GM04504 (cell line): ENCODE measurements around the gene PAXX.

ENCODE experiments used
- DNase-seq: peaks from one replicate; pipeline ENCODE4 v3.0.0-alpha.2; 2012; ENCODE audit warnings: low read depth

PAXX gene

DNA sequence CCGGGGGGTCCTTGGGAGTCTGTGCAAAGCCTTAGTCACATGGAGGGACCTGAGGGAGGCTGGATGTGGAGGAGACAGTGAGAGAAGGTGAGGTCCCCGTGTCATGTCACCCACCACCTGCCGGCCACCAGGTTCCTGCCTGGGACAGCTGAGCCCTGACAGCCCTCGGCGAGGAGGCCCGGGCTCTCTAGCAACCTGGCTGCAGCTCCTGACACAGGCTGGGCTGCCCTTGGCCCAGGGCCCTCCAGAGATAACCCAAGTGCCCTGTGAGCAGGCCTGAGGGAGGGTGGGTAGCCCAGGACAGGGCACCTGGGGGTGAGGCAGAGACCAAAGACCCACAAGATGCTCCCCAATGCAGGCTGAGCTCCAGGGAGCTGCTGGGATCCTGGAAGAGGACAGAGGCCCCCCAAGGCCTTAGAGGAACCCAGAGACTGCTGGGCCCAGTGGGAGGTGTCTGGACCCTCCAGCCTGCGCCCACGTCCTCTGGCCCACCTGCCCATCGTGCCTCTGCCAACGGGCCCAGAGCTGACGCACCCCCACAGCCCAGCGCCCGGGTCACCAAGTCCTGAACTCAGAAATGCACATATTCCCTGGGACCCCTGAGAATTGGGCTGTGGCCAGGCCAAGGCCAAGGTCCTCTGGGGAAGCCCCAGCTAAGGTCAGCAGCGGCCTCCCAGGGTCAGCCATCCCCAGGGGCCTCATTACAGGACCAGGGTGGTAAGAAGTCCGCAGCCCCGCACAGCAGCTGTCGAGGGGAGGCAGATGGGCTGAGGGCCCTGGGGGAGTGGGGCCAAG, 23.7 kb upstream of the PAXX start:
- DNase-seq: no peak

DNA sequence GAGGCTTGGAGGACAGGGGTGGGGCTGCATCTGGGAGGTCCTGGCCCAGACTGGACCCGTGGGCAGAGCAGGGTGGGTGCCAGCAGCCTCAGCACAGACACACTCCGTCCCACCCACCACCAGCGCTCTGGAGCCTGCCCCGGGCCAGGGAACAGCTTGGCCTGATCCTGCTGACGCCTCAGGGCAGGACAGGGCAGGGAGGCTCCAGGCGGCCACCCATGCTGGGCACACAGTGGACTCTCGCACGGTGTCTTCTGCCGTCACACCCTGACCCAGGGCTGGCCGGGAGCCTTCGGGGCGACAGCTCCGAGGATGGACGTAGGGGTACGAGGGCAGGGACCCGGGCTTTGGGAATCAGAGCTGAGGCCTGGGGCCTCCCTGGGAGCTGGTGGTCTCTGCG, 23.1 kb upstream of the PAXX start:
- DNase-seq: no peak

DNA sequence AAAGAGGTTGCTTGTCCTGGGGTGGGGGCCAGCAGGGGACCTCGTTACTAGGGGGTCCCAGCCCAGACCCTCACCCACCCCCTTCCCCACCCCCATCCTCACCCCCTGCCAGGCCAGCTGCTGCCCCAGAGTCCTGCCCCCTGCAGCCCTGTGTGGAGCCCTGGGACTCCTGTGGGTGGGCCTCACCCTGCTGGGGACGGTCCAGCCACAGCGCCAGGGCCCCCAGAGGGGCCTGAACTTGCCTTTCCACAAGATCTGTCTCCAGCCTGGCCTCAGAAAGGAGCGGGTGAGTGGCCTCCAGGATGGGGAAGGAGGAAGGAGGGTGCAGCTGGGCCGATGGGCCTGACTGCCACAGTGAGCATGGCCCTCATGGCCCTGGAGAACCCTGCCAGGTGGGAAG, 22.4 kb upstream of the PAXX start:
- no peak for DNase-seq

DNA sequence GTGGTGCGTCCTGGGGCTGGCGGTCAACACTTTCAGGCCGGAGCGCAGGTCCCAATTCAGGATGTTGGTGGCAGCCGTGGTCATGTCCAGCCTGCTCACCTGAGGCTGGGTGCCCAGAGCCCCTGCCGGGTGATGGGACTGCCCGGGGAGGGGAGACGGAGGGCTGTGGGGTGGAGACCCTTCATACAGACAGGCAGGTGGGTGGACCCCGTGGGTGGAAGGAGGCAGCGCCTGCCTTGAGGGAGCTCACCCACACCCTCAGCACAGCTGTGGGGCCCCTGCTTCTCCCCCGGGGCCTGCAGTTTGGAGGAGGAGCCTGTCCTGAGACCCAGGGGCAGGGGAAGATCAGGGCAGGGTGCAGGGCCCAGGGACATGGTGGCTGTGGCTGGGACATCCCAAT, 21.9 kb upstream of the PAXX start:
- DNase-seq: no peak

DNA sequence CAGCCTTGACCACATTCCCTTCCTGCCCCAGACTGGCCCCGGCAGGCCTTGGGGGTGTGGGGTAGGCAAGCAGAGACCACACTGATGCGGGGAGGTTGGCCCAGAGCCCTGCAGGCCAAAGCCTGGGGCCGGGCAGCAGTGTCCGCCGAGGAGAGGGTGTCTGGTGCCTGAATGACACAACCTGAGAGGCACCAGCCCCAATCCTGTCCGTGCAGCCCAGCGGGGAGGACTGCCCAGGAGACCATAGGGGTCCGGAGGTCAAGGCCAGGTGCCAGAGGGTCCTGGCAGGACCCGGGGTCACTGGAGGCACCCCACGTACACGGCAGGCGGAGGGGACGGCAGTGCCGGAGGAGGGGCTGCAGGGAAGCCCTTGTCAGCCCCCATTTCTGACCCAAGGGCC, 20.5 kb upstream of the PAXX start:
- DNase-seq: no peak

DNA sequence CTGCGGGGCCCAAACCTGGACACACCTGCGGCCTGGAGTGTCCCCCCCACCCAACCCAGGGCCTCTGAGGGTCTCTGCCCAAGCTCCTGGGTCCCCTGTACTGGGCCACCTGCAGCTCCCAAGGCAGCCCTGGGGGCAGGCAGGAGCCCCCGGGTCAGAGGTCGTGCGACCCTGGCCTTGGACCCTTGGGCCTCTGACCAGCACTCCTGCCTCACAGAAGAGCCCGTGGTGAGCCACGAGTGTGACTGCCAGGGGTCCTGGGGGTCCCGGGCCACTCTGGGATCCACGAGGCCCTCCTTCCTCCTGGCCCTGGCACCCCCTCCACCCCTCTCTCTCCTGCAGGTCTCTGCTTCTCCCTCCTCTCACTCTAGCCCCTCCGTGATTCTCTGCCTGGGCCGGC, 19.9 kb upstream of the PAXX start:
- no peak for DNase-seq

DNA sequence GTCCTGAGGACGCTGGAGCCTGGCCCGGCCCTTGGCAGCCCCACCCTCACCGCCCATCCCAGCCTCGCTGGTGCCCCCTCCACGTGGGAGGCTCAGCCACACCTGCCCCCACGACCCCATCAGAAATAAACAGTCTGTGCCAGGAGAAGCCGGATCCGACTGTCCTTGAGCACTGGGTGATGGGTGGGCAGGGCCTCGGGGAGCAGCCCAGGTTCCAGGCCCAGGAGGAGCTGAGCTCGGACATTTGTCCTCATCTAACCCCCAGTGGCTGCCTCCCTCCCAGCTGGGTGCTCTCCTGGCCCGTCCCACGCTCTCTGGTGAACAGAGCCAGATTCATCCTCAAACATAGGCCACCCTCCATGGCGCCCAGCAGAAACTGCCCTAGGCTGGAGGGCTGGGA, 19.5 kb upstream of the PAXX start:
- DNase-seq: no peak

DNA sequence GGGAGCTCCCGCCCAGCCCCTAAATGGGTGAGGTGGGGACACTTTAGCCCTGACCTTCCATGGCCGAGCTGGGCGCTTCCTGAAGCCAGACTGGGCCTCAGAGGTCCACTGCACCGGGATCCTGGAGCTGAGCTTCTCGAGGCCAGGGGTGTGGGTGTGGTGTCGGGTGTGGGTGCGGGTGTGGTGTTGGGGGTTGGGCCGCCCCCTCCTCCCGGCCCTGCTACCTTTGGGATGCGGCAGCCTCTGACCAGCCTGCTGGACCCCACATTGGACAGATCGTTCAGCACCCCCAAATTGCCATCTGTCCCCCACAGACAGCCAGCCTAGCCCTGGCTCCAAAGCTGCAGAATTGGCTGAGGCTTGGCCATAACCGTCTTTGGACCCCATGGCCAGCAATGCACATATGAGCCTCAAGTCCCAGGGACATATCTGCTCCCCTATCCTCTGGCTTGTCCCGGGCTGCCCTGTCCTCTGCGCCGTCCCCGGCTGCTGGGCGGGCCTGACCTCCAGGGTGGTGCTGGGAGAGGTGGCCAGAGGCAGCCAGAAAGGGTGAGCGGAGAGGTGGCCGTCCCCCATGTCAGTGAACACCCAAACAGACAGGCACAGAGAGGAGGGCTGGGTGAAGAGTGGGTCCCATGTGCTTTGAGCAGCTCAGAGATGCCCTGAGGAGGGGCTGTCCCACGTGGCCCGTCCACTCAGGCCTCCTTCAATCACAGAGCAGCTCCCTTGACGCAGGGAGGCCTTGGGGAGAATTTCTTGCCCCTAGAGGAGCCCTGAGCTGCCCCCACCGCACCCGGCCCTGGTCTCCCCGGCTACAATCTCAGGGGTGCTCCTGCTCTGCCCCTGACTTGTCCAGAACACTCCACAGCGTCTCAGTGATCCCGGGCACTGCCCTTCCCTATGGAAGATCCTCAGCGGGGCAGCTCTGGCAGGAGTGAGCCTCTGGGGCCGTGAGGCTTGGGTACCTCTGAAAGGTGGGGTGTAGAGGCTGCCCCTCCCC, 18.3 kb upstream of the PAXX start:
- DNase-seq: no peak

DNA sequence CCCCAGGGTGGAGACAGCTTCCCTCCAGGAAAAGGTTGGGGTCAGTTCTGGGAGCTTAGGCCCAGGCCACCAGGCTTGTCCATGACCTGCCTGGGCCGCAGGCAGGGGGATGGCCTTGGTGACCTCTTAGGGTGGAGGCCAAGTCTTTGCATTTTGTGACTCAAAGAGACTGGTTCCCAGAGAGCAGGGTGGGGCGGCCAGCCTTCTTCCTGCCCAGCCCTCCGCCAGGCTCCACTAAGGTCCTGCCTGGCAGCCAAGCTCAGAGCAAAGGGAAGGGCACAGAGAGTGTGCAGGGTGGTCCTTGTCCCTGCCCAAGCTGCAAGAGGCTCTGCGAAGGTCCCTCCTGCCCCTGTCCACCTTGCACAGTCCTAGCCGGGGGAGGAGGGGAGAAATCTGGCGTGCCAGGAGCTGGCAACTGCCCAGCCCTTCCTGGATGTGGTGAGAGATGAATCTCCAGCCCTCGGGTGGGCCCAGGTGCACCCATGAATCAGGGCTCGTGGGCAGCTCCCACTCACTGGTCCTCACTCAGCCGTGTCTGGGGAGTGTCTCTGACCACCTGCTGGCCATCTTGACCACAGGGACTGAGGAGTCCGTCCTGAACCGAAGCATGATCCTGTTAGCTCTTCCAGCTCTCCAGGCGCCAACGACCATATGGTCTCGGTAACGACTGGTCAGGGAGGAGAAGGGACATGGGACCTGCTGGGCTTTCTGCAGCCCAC, 17.2 kb upstream of the PAXX start:
- no peak for DNase-seq

DNA sequence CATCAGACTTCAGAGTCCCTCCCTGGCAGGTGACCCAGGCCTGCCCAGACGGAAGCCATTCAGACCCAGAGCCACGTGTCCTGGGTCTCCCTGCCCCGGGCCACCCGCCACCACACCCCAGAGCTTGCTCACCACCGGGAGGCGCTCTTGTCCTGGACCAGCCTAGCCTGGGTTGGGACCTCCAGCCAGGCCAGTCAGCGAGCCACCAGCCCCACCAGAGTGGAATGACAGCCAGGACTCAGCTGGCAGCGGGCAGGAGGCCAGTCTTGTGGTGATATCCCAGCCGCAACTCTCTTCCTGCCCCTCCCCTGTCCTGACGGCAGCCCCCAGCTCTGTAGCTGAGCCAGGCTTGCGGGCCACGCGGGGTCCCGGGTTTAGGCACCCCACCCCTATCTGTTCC, 16.6 kb upstream of the PAXX start:
- DNase-seq: no peak

DNA sequence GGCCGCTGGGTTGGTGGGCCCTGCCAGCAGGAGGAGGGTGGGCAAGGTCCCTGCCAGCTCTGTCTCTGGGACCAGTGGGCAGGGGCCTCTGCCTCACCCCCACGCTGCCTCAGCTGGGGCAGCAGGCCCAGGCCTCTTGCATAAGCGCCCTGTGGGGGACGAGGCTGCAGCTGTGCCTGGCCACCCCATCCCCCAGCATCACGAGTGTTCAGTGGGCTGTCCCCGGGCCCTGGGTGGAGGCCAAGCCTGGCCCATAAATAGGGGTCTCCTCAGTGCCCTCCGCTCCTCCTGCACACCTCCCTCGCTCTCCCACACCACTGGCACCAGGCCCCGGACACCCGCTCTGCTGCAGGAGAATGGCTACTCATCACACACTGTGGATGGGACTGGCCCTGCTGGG, 15.0 kb upstream of the PAXX start, which contains the start of gene PTGDS:
TSS of gene PTGDS (plus strand) at position 282 of the 400 bp plus-strand sequence. CDS start at position 357, 75 bp downstream.
- no peak for DNase-seq

DNA sequence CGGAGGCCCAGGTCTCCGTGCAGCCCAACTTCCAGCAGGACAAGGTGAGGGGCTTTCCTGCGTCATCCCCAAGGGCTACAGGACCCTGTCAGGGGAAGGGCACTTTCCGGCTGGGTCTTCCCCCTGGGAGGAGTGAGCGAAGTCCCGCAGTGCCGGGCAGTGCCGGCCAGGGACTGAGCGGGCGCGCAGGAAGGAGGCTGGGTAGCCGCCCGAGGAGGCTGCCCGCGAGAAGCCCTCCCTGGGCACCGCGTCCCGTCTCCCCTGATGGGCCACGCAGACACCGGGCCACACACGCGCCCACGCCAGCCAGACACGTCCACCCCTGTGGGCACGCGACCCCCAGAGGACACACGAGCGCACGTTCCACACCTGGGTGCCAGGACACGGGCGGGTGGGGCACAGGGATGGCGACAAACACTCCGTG, 14.6 kb upstream of the PAXX start:
- no peak for DNase-seq

DNA sequence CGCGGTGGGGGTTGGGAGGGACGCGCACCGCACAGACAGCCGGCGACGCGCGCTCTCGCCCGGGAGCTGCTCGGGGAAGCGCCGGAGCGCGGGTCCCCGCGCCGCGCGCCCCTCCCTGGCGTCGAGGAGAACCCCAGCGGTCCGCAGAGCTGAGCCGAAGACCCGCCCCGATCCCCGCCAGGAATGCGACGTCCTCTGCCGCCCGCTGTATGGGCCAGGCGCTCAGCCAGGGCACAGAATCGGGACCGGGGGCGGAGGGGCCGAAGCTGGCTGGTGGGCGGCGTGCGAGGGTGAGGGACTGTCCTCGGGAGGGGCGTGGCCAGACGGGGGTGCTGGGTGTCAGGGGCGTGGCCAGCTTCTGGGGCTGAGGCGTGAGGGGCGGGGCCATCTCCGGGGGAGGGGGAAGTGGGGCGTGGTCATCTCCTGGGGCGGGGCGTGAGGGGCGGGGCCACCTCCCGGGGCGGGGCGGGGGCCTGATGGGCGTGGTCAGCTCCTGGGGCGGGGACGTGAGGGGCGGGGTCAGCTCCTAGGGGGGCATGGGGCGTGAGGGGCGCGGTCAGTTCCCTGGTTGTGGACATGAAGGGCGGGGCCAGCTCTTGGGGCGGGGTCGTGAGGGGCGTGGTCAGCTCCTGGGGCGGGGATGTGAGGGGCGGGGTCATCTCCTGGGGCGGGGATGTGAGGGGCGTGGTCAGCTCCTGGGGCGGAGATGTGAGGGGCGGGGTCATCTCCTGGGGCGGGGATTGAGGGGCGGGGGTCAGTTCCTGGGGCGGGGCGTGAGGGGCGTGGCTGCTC, 14.0 kb upstream of the PAXX start:
- no peak for DNase-seq

DNA sequence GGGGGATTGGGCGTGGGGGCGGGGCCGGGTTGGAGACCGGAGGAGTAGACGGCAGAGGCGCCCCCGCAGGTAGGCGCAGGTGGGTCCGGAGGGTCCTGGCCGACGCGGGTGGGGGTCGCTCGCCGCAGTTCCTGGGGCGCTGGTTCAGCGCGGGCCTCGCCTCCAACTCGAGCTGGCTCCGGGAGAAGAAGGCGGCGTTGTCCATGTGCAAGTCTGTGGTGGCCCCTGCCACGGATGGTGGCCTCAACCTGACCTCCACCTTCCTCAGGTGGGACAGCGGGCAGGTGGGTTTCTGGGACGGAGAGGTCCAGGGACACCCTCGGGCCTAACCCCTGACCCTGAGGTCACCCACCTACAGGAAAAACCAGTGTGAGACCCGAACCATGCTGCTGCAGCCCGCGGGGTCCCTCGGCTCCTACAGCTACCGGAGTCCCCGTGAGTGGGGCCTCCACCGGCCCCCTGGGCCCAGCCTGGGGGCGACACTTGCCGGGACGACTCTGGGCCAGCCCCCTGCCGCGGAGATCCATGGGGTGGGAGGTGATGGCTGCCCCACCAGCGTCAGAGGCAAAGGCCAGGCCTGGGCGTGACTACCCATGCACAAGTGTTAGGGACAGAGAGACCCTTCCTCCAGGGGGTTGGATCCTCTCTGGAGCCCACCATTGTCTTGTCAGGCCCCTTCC, 13.2 kb upstream of the PAXX start:
- no peak for DNase-seq

DNA sequence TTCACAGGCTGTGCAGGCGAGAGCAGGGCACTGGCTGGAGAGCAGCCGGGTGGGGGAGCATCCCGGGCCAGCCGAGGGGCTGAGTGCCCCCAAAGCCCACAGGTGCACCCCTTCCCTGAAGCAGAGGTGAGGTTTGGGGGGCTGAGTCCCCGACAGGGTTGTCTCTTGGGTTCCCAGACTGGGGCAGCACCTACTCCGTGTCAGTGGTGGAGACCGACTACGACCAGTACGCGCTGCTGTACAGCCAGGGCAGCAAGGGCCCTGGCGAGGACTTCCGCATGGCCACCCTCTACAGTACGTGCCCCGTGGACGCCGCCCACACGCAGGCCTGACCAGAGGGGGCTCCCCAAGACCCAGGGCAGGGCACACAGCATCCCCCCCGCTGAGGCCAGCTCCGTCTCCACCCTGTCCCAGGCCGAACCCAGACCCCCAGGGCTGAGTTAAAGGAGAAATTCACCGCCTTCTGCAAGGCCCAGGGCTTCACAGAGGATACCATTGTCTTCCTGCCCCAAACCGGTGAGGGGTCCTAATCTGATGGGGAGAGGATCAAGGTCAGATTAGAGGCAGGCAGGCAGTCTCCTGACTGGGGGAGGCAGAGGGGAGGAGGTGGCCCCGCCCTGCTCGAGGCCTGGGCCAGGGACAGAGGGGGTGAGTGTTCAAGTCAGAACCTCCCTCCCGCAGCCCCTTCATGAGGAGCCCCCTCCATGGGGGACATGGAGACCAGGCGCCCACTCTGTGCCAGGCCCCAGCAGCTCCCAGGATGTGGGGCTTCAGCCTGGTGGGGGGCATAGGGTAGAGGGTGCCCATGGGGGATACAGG, 12.2 kb upstream of the PAXX start:
- DNase-seq: no peak

DNA sequence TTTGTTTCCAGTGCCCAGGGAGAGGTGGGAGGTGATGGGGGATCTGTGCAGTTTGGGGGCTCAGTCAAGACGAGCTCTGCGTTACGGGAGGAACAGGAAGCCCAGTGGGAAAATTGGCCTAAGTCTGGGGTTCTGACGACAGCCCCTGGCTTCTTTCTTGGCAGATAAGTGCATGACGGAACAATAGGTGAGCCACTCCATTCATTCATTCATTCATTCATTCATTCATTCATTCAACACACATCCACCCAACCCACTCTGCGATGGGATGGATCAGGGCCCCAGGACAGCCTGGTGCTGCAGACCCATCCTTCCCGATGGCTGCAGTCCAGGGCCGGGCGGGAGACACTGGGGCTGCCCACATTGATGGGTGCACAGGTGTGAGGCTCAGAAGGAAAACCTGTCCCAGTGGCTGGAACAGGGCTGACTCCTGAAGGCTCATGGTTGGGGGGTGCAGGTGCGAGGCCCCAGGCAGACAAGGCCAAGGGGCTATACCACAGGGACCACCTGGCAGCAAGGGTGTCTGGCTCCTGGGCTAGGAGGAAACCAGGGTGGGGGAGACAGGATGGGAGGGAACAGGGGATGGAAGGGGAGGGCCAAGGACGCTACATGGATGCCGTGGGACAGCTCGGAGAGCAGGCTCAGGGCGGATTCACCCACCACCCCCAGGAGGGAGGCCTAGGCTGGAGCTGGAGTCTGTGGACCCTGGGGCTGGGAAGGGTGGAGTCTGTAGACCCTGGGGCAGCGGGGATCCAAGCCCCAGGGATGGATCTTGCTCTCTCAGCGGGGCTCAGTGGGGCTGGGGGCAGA, 11.3 kb upstream of the PAXX start:
- no peak for DNase-seq

DNA sequence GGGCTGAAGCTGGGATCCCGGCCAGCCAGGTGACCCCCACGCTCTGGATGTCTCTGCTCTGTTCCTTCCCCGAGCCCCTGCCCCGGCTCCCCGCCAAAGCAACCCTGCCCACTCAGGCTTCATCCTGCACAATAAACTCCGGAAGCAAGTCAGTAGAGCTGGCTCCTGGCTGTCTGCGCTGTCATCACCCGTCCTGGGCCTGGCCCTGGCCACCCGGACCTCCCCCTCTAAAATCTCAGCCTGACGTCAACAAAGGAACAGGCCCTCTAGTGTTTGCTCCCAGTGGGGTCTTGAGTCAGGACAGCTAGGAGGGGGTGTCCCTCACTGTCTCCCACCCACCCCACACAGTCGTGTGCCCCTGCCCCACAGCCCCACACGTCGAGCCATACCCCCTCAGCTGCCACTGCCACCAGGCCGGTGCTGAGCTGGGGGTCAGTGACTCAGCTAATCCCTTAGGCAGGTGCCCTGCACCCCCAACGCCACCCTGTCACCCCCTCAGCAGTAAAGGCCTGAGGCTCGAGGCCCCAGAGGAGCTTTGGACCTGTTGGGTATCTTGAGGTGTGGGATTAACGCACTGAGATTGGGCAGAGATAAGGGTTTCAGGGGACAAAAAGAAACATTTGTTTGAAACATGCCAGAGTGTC, 10.5 kb upstream of the PAXX start:
- no peak for DNase-seq

DNA sequence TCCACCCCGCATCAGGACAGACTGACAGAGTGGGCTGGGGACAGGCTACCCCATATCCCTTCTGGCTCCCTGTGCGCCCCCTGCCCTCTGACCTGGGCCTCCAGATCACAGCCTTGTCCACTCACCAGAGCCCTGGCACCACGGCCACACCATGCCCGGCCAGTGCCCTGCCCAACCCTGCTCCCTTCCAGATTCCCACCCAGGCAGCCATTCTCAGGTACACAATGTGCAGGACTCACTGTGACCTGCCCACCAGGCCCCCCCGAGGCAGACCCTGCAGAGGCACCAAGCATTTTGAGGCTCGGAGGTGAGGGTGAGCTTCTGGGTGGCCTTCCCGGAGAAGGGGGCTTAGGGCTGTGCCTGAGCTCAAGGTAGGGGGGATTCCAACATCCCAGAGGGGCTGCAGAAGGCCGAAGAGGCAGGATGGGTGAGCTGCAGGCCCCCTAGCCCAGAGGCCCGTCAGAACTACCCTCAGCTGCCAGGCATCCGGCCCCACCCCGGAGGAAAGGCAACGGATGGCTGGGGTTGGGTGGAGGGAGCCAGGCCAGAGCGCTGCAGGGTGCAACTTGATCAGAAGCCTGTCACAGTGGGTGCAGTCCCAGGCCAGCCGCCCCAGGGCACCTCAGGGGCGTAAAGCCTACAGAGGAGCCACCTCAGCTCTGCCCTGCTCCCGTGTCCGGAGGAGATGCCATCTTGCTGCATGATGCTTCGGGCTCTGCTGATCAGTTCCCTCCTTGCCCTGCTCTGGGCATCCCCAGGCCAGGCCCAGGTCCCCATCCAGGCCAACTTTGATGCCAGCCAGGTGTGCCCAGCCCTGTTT, 9.8 kb upstream of the PAXX start, which contains the start of gene LCNL1:
TSS of gene LCNL1 (plus strand) at position 762 of the 820 bp plus-strand sequence. CDS start 594 bp downstream, outside the sequence.
- DNase-seq: no peak
